ENCODE measurements around the gene LHX6. TPM values are rescaled to one million over a fixed set of nuclear protein-coding genes. Genes with fewer than 3 reads are reported as not detected.

Gene LHX6
- total RNA-seq, 1 donor from 2014 or later: 20.0 TPM

Other genes with a start within 250 kb of the LHX6 start
- gene TTLL11, start 135.6 kb downstream of the LHX6 start, total RNA-seq: 26.8 TPM
- 18.2 TPM for gene NDUFA8, start 69.2 kb downstream of the LHX6 start, total RNA-seq
- 1.2 TPM for gene MORN5, start 69.0 kb downstream of the LHX6 start, total RNA-seq
- gene RBM18, start 35.9 kb upstream of the LHX6 start, total RNA-seq: 18.1 TPM
- gene MRRF, start 35.9 kb upstream of the LHX6 start, total RNA-seq: 26.2 TPM
- 0.47 TPM for gene PTGS1, start 142.1 kb upstream of the LHX6 start, total RNA-seq
- gene OR1J1, start 249.0 kb upstream of the LHX6 start, total RNA-seq: not detected

All from occipital lobe (tissue), 1 donor.